HG02943 (cell line): ENCODE results near the gene CASK.

Source experiments
- ATAC-seq: cut with Tn5 transposase; IDR thresholded peaks from one replicate; pipeline ENCODE4 v1.9.1; 2021; ENCODE audit warnings: mild to moderate bottlenecking, low read depth, moderate library complexity; ENCODE audit not compliant: unreplicated experiment

The CASK gene, protein sequence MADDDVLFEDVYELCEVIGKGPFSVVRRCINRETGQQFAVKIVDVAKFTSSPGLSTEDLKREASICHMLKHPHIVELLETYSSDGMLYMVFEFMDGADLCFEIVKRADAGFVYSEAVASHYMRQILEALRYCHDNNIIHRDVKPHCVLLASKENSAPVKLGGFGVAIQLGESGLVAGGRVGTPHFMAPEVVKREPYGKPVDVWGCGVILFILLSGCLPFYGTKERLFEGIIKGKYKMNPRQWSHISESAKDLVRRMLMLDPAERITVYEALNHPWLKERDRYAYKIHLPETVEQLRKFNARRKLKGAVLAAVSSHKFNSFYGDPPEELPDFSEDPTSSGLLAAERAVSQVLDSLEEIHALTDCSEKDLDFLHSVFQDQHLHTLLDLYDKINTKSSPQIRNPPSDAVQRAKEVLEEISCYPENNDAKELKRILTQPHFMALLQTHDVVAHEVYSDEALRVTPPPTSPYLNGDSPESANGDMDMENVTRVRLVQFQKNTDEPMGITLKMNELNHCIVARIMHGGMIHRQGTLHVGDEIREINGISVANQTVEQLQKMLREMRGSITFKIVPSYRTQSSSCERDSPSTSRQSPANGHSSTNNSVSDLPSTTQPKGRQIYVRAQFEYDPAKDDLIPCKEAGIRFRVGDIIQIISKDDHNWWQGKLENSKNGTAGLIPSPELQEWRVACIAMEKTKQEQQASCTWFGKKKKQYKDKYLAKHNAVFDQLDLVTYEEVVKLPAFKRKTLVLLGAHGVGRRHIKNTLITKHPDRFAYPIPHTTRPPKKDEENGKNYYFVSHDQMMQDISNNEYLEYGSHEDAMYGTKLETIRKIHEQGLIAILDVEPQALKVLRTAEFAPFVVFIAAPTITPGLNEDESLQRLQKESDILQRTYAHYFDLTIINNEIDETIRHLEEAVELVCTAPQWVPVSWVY

DNA sequence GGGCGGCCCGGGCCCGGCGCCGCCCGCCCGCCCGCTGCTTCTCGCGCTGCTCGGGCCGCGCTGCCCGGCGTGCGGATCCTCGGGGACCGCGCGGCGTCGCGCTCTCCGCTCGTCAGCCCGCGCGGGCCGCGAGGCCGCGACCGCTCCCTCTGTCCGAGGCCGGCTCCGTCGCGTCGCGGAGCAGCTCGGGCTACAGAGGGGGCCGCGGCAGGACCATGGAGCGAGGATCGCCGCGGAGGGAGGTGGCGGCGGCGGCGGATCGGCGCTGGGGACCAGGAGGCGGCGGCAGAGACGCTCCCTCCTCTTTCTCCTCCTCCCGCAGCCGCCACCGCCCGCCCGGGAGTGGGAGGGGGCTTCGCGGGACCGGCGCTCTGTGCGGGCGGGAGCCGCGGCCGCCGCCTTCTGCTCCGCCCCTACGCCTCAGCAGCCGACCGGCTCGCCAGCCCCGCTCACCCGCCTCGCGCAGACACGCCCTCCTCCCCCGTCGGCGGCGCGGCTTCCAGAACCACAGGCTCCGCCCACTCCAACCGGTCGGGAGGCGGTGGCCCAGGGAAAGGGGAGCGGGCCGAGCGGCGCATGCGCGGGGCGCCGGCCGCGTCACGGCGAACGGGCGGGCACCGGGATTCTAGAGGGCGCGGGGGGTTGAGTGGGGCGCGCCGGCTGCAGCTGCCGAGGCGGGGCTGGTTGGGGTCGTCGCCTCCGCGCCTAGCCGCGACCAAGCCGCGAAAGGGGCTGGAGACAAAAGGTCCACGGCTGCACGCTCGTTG, at the start of gene CASK:
Gene CASK, minus strand, starts transcription at position 344 of the 767 bp plus-strand sequence. CDS start 566 bp downstream, outside the sequence.
- ATAC-seq, result peak; percentile 79

DNA sequence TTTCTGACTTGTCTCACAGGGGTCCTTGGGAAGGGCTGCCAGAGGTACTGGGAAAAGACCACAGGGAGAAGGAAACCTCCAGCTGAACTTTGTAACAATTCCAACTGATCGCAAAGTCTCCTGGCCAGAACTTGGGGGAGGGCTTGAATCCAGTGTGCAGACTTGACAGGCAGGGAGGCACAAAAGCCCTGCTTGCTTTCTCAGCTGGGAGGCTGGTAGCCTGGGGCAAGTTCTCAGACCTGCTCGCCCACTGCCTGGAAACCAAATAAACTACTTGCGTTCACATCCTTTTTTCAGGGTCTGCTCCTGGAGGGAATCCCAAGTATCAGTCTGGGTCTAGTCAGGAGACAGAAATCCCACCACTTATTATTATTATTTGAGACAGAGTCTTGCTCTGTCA, 48.0 kb upstream of the CASK start:
- ATAC-seq, result no peak

DNA sequence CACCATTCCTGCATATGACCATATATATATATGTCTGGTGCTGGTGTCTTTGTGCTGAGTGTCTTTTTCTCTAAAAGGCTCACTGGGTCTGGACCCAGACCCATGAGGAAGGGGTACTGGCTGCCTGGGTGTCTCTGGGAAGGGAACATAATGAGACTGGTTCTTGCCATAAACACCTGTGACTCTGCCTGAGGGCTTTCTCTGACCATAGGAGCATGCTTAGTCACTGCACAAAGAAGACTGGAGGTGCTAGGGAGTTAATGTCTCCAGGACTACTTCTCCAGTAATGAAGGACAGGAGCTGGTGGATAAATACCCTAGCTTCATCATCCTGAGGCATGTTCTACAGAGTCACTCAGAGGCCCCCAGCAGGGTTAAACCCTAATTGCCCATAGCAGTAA, 47.1 kb upstream of the CASK start:
- ATAC-seq, result no peak

GRCh38 chrX:41963348-41963747, 40.0 kb upstream of the CASK start:
- ATAC-seq, result no peak

GRCh38 chrX:41960142-41960541, 36.8 kb upstream of the CASK start:
- ATAC-seq, result no peak

DNA sequence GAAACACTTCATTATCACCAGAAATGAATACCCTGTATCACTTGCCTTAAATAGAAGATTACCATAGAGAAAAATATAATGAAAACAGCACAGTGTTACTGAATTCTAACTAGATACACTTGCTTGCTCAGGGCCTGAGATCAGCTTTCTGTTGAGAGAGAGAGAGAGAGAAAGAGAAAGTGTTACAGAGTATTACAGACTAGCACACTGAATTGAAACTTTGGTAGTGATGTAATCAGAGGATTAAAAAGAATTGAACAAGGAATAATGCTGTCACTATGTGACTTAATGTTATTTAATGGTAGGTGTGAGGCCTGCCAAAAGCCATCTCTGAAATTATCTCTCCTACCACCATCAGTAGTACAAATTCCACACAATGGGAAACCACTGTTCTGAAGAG, 35.5 kb upstream of the CASK start:
- no peak for ATAC-seq

DNA sequence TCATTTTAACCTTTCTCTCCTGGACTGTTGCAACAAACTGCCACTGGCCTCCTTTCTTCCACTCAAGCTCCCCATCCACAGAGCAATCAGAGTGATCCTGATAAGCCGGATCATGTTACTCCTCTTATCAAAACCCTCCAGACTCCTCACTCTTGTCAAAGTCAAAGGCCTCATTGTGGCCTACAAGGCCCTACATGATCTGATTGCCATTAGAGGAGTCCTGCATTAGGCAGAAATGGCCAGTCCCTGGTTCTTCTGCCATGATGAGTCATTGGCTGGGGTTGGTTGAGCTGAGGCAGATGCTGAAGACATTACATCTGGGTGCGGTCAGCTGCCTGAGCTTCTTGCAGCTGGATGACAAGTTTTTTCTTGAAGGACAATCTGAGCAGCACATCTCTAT, 32.7 kb upstream of the CASK start:
- ATAC-seq, result no peak

GRCh38 chrX:41952102-41952501, 28.7 kb upstream of the CASK start:
- ATAC-seq, result no peak

DNA sequence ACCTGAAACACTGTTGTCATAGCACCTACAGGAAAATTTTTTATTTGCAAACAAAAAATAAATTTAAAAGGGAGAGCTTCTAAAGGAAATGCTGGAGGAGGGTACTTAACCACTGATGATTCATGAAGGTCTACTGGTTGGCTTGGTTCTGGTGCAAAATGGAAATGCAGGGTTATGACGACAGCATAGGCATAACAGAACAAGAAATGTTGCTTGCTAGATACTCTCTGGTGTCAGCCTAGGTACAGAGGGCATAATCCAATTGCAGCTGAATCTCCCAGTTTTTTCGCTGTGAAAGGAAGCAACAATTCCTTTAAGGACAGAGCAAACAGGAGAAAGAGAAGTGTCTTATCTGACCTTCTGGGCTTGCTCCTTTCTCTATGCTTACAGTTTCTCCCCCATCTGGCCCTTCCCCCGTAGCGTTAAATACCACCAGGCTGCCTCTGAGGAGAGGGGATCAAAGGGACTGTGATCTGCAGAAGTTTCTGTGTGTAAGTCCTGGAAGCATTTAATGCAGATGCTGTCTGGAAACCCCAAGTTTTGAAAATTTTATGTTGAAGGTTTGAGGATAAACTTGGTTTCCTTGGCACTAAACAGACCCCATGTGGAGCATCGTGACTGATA, 23.7 kb upstream of the CASK start:
- ATAC-seq, result no peak

DNA sequence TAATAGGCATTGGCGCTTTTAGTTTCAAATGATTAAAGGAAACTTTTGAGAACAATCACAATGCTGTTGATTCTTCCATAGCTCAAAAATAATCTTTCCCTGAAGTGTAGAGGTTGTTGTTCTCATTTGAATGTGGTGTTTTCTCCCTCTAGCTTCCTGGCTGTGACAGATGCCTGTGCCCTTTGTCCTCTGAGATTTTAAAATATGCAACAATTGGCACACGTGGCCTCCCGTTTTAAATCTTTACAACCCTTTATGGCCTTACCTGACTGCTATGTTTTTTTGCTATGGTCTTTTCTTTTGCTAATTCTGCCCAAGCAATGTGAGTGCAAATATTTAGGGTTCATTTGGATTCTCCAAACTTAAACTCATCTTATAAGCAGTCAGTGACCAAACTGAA, 22.9 kb upstream of the CASK start:
- ATAC-seq, result no peak

- no peak for ATAC-seq
Observed at GRCh38 chrX:41935832-41936231, 12.5 kb upstream of the CASK start.

GRCh38 chrX:41933546-41933945, 10.2 kb upstream of the CASK start:
- no peak for ATAC-seq

DNA sequence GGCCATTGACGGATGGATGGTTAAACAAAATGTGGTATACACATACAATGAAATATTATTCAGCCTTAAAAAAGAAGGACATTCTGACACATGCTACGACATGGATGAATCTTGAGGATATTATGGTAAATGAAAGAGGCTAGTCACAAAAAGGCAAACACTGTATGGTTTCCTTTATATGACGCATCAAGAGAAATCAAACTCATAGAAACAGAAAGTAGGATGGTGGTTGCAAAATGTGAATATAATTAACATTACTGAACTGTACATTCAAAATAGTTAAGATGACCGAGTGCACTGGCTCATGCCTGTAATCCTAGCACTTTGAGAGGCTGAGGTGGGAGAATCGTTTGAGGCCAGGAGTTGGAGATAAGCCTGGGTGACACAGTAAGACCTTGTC, 9.5 kb upstream of the CASK start:
- no peak for ATAC-seq

- ATAC-seq, result no peak
Observed at GRCh38 chrX:41931591-41931990, 8.2 kb upstream of the CASK start.

GRCh38 chrX:41923978-41924683, 777 bp upstream of the CASK start:
- no peak for ATAC-seq

DNA sequence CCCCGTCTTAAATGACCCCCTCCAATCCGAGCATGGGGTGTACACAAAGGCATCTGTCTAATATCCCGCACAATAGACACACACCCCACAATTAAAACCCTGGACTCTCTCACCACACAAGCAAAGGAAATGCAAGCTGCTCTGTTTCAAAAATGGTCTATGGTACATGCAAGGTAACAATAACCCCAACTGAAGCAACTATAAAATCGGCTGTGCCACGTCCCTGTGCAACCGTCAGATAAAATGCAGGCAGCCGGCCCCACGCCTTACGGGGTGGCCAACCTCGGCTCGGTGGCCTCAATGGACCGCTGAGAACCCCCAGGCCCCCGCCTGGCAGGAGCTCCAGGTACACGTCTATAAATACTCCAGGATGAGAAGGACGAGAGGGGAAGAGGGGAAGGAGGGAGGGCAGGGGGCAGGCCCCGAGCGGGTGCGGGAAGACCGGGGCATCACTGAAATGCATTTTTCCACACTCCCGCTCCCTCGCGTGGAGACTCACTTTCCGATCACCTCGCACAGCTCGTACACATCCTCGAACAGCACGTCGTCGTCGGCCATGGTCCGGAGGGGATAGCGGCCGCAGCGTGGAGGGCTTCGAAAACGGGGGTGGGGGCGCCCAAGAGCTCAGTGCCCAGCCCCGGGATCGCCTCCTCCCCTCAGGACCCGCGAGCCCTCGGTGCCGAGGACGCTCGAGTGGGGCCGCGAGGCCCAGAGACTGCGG, 763 bp downstream of the CASK start:
- ATAC-seq, result peak; percentile 25

DNA sequence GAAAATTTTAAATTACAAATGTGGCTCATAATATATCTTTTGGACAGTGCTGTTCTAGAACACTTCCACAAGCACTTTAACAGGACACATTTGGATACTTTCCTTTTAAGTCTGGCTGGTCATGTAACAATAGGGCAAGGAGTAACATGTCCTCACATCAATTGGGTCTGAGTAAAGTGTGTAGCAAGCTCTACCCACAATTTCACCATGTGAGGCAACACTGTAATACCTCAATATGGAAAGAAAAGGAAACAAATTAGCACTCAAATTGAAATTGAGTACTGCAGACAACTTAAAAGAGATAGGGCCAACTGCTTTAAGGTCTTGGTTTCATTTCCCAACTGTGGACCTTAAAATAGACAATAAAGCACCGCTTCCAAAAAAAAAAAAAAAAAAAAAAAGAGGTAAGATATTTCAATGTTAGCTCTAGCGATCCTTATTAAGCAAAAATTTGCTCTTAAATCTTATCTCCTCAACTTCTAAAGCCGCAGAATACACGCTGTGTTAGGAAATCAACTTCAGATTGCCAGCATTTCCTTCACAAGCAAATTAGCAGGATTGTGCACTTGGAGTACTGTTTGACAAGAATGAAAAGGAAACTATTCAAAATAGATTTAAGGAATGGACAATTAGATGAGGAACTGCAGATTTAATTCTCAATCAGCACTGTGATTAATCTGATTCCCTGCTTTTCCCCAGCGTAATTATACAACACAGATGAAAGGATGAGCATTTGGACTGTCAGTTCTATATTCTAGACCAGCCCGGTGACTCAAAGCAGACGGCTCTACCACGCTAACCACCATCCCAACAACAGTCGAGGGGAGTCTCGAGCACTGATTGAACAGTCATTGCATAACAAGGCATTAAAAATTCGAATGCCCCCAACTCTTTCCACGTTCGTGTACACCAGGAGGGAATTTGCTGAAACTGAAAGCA, 1.6 kb downstream of the CASK start:
- no peak for ATAC-seq

- ATAC-seq, result no peak
Observed at GRCh38 chrX:41919870-41920269, 3.5 kb downstream of the CASK start.
